Testis (tissue), 3 donors: ENCODE data around the gene TMEM117. TPM values are rescaled to one million over a fixed set of nuclear protein-coding genes. Genes with fewer than 3 reads are reported as not detected.

Experiments used
- DNase-seq: peaks from one replicate; pipeline ENCODE4 v3.0.0-alpha.2; 2019
- H3K27ac ChIP-seq, 2 donors: fragments of 200-600 bp; sonication (generic); one replicate each; pipeline ENCODE4 v1.5.1; 2019
- H3K27me3 ChIP-seq: fragments of 200-600 bp; sonication (generic); one replicate; pipeline ENCODE4 v1.5.1; 2019
- H3K36me3 ChIP-seq: fragments of 200-600 bp; sonication (generic); one replicate; pipeline ENCODE4 v1.5.1; 2017; ENCODE audit warnings: low read depth; ENCODE audit errors: missing control alignments
- H3K4me1 ChIP-seq: fragments of 200-600 bp; sonication (generic); one replicate; pipeline ENCODE4 v1.5.1; 2019
- H3K4me3 ChIP-seq, 2 donors: fragments of 200-600 bp; sonication (generic); one replicate each; pipeline ENCODE4 v1.5.1; 2017 to 2019
- H3K9me3 ChIP-seq: fragments of 200-600 bp; sonication (generic); one replicate; pipeline ENCODE4 v1.5.1; 2017
- POLR2A ChIP-seq: fragments of 450-650 bp; IDR thresholded peaks from one replicate; pipeline ENCODE4 v1.6.1; 2017; ENCODE audit warnings: antibody characterized with exemption, mild to moderate bottlenecking, moderate library complexity
- WGBS, 2 donors: methylation state at CpG; one replicate each; pipeline ENCODE4 v1.1.5; 2018; 5-methylcytosine and 5-hydroxymethylcytosine counted together
- intact Hi-C: fragments of 100-400 bp; cut with DNase I; formaldehyde crosslinking; loops from one replicate; pipeline ENCODE4 v1.15.1; 2023; ENCODE audit warnings: low total_unique reads
- polyA plus RNA-seq: library from polyadenylated mRNA; stranded (reverse); fragments of 350-450 nt; fragmentation: Illumina TruSeq; extraction: RNeasy Lipid Tissue Mini Kit (QIAGEN cat#74804); gene quantifications from one replicate; pipeline ENCODE4 v1.2.3, GENCODE V29; 2014; ENCODE audit warnings: low read depth, low replicate concordance; ENCODE audit not compliant: insufficient read depth
- total RNA-seq, 2 donors: library from RNA; depleted of rRNA; stranded (reverse); fragments of >200 nt; gene quantifications; one replicate each; pipeline ENCODE4 v1.2.3, GENCODE V29; 2016
- TF ChIP-seq, protein P1 (sequence below), 3 experiments: fragments of 450-650 bp in 2 of 3; fragments of 200-600 bp in 1 of 3; sonication (generic) in 1 of 3; IDR thresholded peaks; one replicate each; pipeline ENCODE4 v1.5.1; 2016 to 2019; ENCODE audit warnings: antibody characterized with exemption in 3 of 3, mild to moderate bottlenecking in 2 of 3, moderate library complexity in 1 of 3

TMEM117 gene
- total and polyA plus RNA-seq, 3 donors from 2014 or later = 6.1 to 17.7 (median 14.8) TPM

DNA sequence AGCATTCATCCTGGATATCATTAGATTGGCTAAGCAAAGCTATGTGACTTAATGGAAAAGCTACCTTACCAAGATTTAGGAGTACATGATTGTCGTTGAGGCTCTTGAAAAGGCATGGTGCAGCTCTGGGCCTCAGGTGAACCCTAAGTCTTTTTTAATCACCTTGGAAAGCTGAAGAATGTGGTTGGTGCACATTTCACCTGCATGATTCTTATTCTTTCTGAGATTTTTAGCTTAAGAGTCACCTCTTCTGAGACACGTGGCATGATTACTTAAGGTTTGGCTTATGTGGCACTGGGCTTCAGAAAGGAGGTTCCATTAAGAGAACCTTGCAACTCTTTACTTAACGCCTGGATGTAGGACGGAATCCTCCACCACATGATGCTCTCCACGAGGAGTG, 498.5 kb downstream of the TMEM117 start:
- intact Hi-C loops = no loop called here
- WGBS, 2 donors = 85 to 89% methylated on average over 5 of the region's 5 CpGs
- DNase-seq = no peak

DNA sequence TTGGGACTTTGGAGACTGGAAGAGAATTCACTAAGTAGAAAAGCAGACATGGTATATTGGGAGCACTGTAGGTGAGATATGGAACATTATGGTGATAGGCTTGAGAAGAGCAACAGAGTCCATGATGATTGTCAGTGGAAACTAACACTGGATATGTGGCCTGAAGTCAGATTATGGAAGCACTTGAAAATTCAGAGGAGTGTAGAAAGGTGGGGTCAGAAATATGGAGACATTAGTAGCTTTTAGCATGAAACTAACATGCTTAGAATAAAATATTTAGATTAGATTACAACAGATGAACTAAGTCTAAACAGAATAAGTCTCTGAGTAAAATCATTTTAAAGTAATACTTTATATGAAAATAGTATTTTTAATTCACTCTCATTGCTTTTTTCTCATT, 499.1 kb downstream of the TMEM117 start:
- no peaks in the 10 kb centered on the region for H3K27me3 ChIP-seq
- H3K9me3 ChIP-seq = no peaks in the 10 kb centered on the region
- TF ChIP-seq, protein P1, sequence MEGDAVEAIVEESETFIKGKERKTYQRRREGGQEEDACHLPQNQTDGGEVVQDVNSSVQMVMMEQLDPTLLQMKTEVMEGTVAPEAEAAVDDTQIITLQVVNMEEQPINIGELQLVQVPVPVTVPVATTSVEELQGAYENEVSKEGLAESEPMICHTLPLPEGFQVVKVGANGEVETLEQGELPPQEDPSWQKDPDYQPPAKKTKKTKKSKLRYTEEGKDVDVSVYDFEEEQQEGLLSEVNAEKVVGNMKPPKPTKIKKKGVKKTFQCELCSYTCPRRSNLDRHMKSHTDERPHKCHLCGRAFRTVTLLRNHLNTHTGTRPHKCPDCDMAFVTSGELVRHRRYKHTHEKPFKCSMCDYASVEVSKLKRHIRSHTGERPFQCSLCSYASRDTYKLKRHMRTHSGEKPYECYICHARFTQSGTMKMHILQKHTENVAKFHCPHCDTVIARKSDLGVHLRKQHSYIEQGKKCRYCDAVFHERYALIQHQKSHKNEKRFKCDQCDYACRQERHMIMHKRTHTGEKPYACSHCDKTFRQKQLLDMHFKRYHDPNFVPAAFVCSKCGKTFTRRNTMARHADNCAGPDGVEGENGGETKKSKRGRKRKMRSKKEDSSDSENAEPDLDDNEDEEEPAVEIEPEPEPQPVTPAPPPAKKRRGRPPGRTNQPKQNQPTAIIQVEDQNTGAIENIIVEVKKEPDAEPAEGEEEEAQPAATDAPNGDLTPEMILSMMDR (IDR thresholded peaks at IDR 0.05) = no peak
- no peak for TF ChIP-seq POLR2A
- H3K4me3 ChIP-seq = no peak overlapping the region
- no peak for DNase-seq
- intact Hi-C loops = no loop called here
- H3K4me1 ChIP-seq = no peaks in the 10 kb centered on the region
- no peaks in the 10 kb centered on the region for H3K36me3 ChIP-seq
- no peak overlapping the region for H3K27ac ChIP-seq

More for the DNA sequence above, 498.5 kb downstream of the TMEM117 start:
- no peaks in the 10 kb centered on the region for H3K9me3 ChIP-seq
- no peaks in the 10 kb centered on the region for H3K36me3 ChIP-seq
- no peaks in the 10 kb centered on the region for H3K27me3 ChIP-seq
- H3K4me1 ChIP-seq = no peaks in the 10 kb centered on the region
- H3K27ac ChIP-seq = no peak overlapping the region
- no peak for TF ChIP-seq POLR2A
- TF ChIP-seq, protein P1 (IDR thresholded peaks at IDR 0.05) = no peak
- no peak overlapping the region for H3K4me3 ChIP-seq

DNA sequence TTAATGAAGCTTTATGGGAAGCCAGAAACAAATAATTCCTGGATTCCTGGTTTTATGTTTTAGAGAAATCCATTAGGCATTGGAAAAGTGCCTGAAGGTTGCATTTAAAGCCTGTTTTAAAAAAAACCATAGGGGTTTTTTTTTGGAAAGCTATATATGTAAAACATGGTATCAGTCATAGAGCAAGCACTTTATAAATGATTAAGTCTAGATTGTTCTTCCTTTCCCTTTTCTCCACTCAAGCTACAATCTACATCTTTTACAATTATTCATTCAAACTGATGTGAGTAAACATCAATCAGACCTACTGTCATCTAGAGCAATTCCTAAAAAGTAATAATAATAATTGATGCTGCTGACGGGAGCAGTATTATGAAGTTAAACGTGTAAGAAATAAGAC, 500.7 kb downstream of the TMEM117 start:
- no peak overlapping the region for H3K27ac ChIP-seq
- TF ChIP-seq POLR2A = no peak
- TF ChIP-seq, protein P1 (IDR thresholded peaks at IDR 0.05) = no peak
- no peaks in the 10 kb centered on the region for H3K36me3 ChIP-seq
- DNase-seq = no peak
- 93 to 95% methylated on average over 2 of the region's 2 CpGs for WGBS, 2 donors
- intact Hi-C loops = no loop called here
- H3K4me3 ChIP-seq = no peak overlapping the region
- no peaks in the 10 kb centered on the region for H3K4me1 ChIP-seq
- no peaks in the 10 kb centered on the region for H3K9me3 ChIP-seq
- H3K27me3 ChIP-seq = no peaks in the 10 kb centered on the region

DNA sequence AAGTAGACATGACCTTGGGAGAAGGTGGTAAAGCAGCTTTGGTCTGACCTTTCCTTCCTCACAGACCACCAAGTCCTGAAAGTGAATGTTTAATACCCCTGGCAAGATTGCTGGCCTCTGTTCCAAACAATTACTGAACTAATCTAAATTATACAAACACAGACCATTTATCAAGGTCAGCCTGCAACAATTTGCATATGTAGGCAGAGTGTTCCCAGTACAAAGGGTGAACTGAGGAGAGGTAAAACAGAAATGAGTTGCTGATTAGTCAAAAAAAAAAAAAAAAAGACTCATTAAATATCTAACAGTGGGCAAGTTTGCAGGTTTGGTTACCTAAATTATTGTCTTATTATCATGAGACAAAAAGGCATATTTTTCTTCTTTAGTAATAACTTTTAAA, 506.5 kb downstream of the TMEM117 start:
- H3K27ac ChIP-seq = no peak overlapping the region

DNA sequence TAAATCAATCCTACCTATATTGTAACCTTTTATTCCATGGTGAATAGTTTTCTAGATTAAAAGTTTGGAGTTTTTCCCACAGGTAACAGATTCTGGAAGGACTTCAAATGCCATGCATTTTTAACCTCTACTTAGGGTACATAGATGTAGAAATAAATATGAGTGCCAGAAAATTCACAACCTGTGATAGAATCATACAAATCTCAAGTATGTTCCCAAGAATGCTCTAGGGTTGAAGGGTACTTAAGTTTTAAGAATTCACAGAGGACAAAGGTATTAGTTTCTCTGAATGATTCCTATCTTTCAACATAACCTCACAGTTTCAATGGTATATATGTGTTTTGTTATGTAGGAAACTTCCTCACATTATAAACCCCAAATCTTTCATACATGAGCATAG, 511.3 kb downstream of the TMEM117 start:
- intact Hi-C loops = no loop called here
- Histone ChIP-seq H3K27me3 (no peaks in the 10 kb centered on the region), H3K36me3 (no peaks in the 10 kb centered on the region), H3K9me3 (no peaks in the 10 kb centered on the region), H3K4me1 (peaks cover 2% of the 10 kb centered on the region), H3K27ac (no peak overlapping the region), H3K4me3 (no peak overlapping the region)
- TF ChIP-seq, protein P1 (IDR thresholded peaks at IDR 0.05) = no peak
- no peak for DNase-seq

More for the DNA sequence above, 506.5 kb downstream of the TMEM117 start:
- no peak for TF ChIP-seq POLR2A
- TF ChIP-seq, protein P1 (IDR thresholded peaks at IDR 0.05) = no peak
- Histone ChIP-seq H3K36me3 (no peaks in the 10 kb centered on the region), H3K4me1 (peaks cover 3% of the 10 kb centered on the region), H3K9me3 (no peaks in the 10 kb centered on the region), H3K4me3 (no peak overlapping the region), H3K27me3 (no peaks in the 10 kb centered on the region)
- no peak for DNase-seq
- intact Hi-C loops = no loop called here
